Erythroblast (primary cell): ENCODE measurements around the gene ZC2HC1B.

Experiments
- GATA1 ChIP-seq: IDR thresholded peaks from 2 replicates; pipeline ENCODE4 v1.6.1; 2011; ENCODE audit warnings: low read depth, mild to moderate bottlenecking, control low read depth, low read length, moderate library complexity
- POLR2A ChIP-seq: IDR thresholded peaks from 2 replicates; pipeline ENCODE4 v1.6.1; 2011; ENCODE audit warnings: mild to moderate bottlenecking, low read length

DNA sequence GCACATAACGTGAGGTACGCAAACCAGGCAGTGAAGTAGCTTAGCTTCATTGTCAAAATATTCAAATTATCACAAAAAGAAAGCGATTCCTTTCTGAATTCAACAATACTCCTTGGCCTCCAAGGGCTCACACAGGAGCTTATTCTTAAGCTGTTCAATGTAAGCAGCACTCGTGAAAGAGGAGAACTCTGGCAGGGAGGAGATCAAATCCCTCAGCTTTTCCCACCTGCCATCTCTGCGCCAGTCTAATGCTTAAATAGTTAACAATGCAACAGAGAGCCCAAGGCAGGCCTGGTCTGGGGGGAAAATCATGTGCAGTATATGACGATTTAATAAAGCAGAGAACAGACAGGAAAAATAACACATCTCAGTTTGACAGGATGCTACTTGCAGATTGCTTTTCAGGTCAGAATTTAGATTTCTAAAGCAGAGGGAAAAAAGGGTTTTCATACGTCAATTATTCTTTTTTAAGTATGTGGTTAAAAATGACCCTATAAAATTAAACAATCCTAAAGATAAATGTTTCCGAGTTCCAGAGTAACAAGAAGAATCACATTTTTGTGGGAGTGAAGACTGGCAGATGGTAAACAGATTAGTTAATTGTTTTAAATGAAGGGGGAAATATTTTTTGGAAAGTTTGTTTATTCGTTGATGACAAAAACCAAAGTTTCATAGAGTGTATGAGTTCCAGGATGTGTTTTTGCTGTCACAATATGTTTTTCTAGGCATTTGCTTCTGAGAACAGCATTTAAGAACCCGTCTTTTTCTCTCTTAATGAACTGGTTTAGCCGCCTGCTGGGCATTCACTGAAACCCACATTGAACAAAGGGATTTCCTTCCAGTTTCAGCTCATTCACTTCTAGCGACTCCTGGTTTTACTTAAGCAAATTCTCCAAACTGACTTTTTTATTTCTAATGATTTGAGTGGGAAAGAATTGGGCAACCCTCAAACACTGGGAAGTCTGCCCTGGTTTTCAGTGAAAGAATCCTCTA lies 97.9 kb downstream of the ZC2HC1B start:
- TF ChIP-seq POLR2A: no peak
- no peak for TF ChIP-seq GATA1
